HCT116 (cell line): ENCODE measurements around the gene NFAT5.

Experiments used
- JUND ChIP-seq: IDR thresholded peaks from 2 replicates; pipeline ENCODE4 v1.6.1; 2012
- POLR2A ChIP-seq: IDR thresholded peaks from 2 replicates; pipeline ENCODE4 v1.7.0; 2011; ENCODE audit warnings: borderline replicate concordance; ENCODE audit not compliant: insufficient read depth, insufficient read length; ENCODE audit errors: extremely low read depth
- YY1 ChIP-seq: IDR thresholded peaks from 2 replicates; pipeline ENCODE4 v1.6.1; 2011; ENCODE audit warnings: low read length, low read depth, moderate library complexity, mild to moderate bottlenecking; ENCODE audit not compliant: insufficient replicate concordance; ENCODE audit errors: extremely low read depth
- TF ChIP-seq, protein P1 (sequence below), 3 experiments: fragments of 200-600 bp in 1 of 3; sonication (generic) in 1 of 3; IDR thresholded peaks in 2 of 3; conservative IDR thresholded peaks in 1 of 3; 2 replicates each; pipeline ENCODE4 v1.5.1; 2012 to 2017; ENCODE audit warnings: low read depth in 2 of 3, low read length in 2 of 3, antibody characterized with exemption in 1 of 3, borderline replicate concordance in 1 of 3, control low read depth in 1 of 3, mild to moderate bottlenecking in 1 of 3, mixed read lengths in 1 of 3, mixed run types in 1 of 3, moderate library complexity in 1 of 3; ENCODE audit not compliant: insufficient read depth in 1 of 3

DNA sequence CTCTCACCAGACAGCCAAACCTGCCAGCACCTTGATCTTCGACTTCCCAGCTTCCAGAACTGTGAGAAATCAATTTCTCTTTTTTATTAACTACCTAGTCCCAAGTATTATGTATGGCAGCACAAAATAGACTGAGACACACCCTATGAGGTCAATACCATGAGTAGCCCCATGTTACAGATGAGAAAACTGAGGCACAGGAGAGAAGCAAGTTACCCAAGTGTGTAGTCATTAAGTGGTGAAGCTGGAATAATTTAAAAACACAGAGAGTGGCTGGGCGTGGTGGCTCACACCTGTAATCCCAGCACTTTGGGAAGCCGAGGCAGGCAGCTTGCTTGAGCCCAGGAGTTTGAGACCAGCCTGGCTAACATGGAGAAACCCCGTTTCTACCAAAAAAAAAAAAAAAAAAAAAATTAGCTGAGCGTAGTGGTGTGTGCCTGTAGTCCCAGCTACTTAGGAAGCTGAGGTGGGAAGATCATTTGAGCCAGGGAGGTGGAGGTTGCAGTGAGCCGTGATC lies 155.7 kb downstream of the NFAT5 start:
- TF ChIP-seq, protein P1, sequence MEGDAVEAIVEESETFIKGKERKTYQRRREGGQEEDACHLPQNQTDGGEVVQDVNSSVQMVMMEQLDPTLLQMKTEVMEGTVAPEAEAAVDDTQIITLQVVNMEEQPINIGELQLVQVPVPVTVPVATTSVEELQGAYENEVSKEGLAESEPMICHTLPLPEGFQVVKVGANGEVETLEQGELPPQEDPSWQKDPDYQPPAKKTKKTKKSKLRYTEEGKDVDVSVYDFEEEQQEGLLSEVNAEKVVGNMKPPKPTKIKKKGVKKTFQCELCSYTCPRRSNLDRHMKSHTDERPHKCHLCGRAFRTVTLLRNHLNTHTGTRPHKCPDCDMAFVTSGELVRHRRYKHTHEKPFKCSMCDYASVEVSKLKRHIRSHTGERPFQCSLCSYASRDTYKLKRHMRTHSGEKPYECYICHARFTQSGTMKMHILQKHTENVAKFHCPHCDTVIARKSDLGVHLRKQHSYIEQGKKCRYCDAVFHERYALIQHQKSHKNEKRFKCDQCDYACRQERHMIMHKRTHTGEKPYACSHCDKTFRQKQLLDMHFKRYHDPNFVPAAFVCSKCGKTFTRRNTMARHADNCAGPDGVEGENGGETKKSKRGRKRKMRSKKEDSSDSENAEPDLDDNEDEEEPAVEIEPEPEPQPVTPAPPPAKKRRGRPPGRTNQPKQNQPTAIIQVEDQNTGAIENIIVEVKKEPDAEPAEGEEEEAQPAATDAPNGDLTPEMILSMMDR (IDR thresholded peaks at IDR 0.05 in 2 of 3, conservative IDR thresholded peaks at IDR 0.05 in 1 of 3; ENCODE audit: borderline replicate concordance in 1 of 3, insufficient read depth in 1 of 3, low read depth in 2 of 3, low read length in 2 of 3), result no peak
- TF ChIP-seq POLR2A (no peak), YY1 (no peak), JUND (no peak)
